ENCODE results near the gene CEMIP. TPM values are rescaled to one million over a fixed set of nuclear protein-coding genes. Genes with fewer than 3 reads are reported as not detected.
A peak's percentile ranks its signal among the peaks of the same experiment; 100 is the strongest.

Gene CEMIP
- total RNA-seq, 1 donor from 2014 or later = 3.6 TPM

- no peaks in the 10 kb centered on the region for H3K36me3 Mint-ChIP-seq (ENCODE audit: low read depth, unreplicated experiment)
- Histone ChIP-seq H2AFZ (ENCODE audit: low read depth, low read length) (no peak overlapping the region), H3K79me2 (ENCODE audit: insufficient read depth, low read length) (no peaks in the 10 kb centered on the region), H3K4me1 (ENCODE audit: insufficient read depth, low read length) (no peaks in the 10 kb centered on the region), H3K27me3 (ENCODE audit: insufficient read depth, low read length) (no peaks in the 10 kb centered on the region), H3K9me3 (ENCODE audit: insufficient read depth, low read depth, low read length) (no peaks in the 10 kb centered on the region), H3K27ac (ENCODE audit: low read depth, low read length) (no peak overlapping the region), H3K4me3 (ENCODE audit: insufficient read depth, low read depth, low read length) (no peak overlapping the region), H3K9ac (ENCODE audit: low read length) (no peak overlapping the region), H3K4me2 (ENCODE audit: low read length) (no peak overlapping the region), H3K36me3 (ENCODE audit: insufficient read depth, low read length) (no peaks in the 10 kb centered on the region), H4K20me1 (ENCODE audit: insufficient read depth, low read length) (peaks cover 29% of the 10 kb centered on the region)
- no peaks in the 10 kb centered on the region for H3K9me3 Mint-ChIP-seq (ENCODE audit: unreplicated experiment)
- no peak overlapping the region for H3K4me3 Mint-ChIP-seq (ENCODE audit: unreplicated experiment)
- FAIRE-seq = peak; percentile 17
- H3K27ac Mint-ChIP-seq (ENCODE audit: unreplicated experiment) = no peak overlapping the region
- no peak for DNase-seq (ENCODE audit: low read depth)
- no peaks in the 10 kb centered on the region for H3K4me1 Mint-ChIP-seq (ENCODE audit: low read depth, unreplicated experiment)
- peaks cover 7% of the 10 kb centered on the region for H3K27me3 Mint-ChIP-seq (ENCODE audit: low read depth, unreplicated experiment)
- TF ChIP-seq EZH2 (IDR thresholded peaks at IDR 0.05; ENCODE audit: insufficient read depth, low read length) = no peak
- TF ChIP-seq CTCF (IDR thresholded peaks at IDR 0.05; ENCODE audit: insufficient read depth, low read depth, low read length) = no peak
These were observed 51.5 kb downstream of the CEMIP start for GRCh38 chr15:80830677-80831076.

- H3K79me2 ChIP-seq (ENCODE audit: insufficient read depth, low read length) = no peaks in the 10 kb centered on the region
- H3K36me3 ChIP-seq (ENCODE audit: insufficient read depth, low read length) = no peaks in the 10 kb centered on the region
- H4K20me1 ChIP-seq (ENCODE audit: insufficient read depth, low read length) = peaks cover 25% of the 10 kb centered on the region
- no peak overlapping the region for H3K27ac Mint-ChIP-seq (ENCODE audit: unreplicated experiment)
- H3K4me3 ChIP-seq (ENCODE audit: insufficient read depth, low read depth, low read length) = no peak overlapping the region
- H3K9me3 Mint-ChIP-seq (ENCODE audit: unreplicated experiment) = no peaks in the 10 kb centered on the region
- no peak overlapping the region for H3K9ac ChIP-seq (ENCODE audit: low read length)
- H3K9me3 ChIP-seq (ENCODE audit: insufficient read depth, low read depth, low read length) = no peaks in the 10 kb centered on the region
- no peak overlapping the region for H3K27ac ChIP-seq (ENCODE audit: low read depth, low read length)
- FAIRE-seq = no peak
- H3K4me3 Mint-ChIP-seq (ENCODE audit: unreplicated experiment) = no peak overlapping the region
- TF ChIP-seq EZH2 (IDR thresholded peaks at IDR 0.05; ENCODE audit: insufficient read depth, low read length) (no peak), CTCF (IDR thresholded peaks at IDR 0.05; ENCODE audit: insufficient read depth, low read depth, low read length) (no peak)
- H2AFZ ChIP-seq (ENCODE audit: low read depth, low read length) = no peak overlapping the region
- H3K36me3 Mint-ChIP-seq (ENCODE audit: low read depth, unreplicated experiment) = no peaks in the 10 kb centered on the region
- H3K27me3 ChIP-seq (ENCODE audit: insufficient read depth, low read length) = no peaks in the 10 kb centered on the region
- H3K4me1 Mint-ChIP-seq (ENCODE audit: low read depth, unreplicated experiment) = no peaks in the 10 kb centered on the region
- no peak overlapping the region for H3K4me2 ChIP-seq (ENCODE audit: low read length)
- H3K27me3 Mint-ChIP-seq (ENCODE audit: low read depth, unreplicated experiment) = peaks cover 7% of the 10 kb centered on the region
- H3K4me1 ChIP-seq (ENCODE audit: insufficient read depth, low read length) = no peaks in the 10 kb centered on the region
- no peak for DNase-seq (ENCODE audit: low read depth)
These were observed 52.0 kb downstream of the CEMIP start for GRCh38 chr15:80831192-80831591.

GRCh38 chr15:80831606-80832224 is 52.5 kb downstream of the CEMIP start:
- Mint-ChIP-seq H3K4me1 (ENCODE audit: low read depth, unreplicated experiment) (peaks cover under 1% of the 10 kb centered on the region), H3K9me3 (ENCODE audit: unreplicated experiment) (no peaks in the 10 kb centered on the region), H3K27ac (ENCODE audit: unreplicated experiment) (no peak overlapping the region), H3K36me3 (ENCODE audit: low read depth, unreplicated experiment) (no peaks in the 10 kb centered on the region), H3K4me3 (ENCODE audit: unreplicated experiment) (no peak overlapping the region), H3K27me3 (ENCODE audit: low read depth, unreplicated experiment) (peaks cover 7% of the 10 kb centered on the region)
- Histone ChIP-seq H3K27ac (ENCODE audit: low read depth, low read length) (no peak overlapping the region), H3K9me3 (ENCODE audit: insufficient read depth, low read depth, low read length) (no peaks in the 10 kb centered on the region), H4K20me1 (ENCODE audit: insufficient read depth, low read length) (peaks cover 26% of the 10 kb centered on the region), H3K4me3 (ENCODE audit: insufficient read depth, low read depth, low read length) (no peak overlapping the region), H2AFZ (ENCODE audit: low read depth, low read length) (no peak overlapping the region), H3K4me2 (ENCODE audit: low read length) (no peak overlapping the region), H3K4me1 (ENCODE audit: insufficient read depth, low read length) (no peaks in the 10 kb centered on the region), H3K9ac (ENCODE audit: low read length) (no peak overlapping the region), H3K79me2 (ENCODE audit: insufficient read depth, low read length) (no peaks in the 10 kb centered on the region), H3K36me3 (ENCODE audit: insufficient read depth, low read length) (no peaks in the 10 kb centered on the region), H3K27me3 (ENCODE audit: insufficient read depth, low read length) (no peaks in the 10 kb centered on the region)
- DNase-seq (ENCODE audit: low read depth) (no peak), FAIRE-seq (no peak)
- no peak for TF ChIP-seq EZH2 (IDR thresholded peaks at IDR 0.05; ENCODE audit: insufficient read depth, low read length)
